ENCODE data around the gene ADGRD1. TPM values are rescaled to one million over a fixed set of nuclear protein-coding genes. Genes with fewer than 3 reads are reported as not detected.

Gene ADGRD1
- polyA plus RNA-seq, 1 of the 3 experiments (the other 2 are of a cell fraction), result not detected

DNA sequence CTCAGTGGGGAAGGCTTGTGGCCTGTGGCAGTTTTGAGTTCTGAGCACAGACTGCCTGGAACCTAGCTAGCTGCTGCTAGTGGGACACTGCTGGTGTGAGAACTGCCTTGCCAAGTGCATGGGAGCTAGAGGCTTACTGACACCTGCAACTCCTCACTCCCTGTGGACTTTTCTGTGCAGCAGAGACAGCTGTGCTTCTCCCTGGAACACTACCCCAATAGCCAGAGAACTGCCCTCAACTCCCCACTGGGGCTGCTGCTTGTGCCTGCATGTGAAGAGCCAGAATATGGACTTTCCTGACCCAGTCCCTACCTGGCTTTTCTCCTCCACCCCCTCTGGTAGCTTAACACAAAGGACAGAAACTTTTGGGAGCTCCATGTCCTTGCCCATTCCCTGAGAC is 222.6 kb downstream of the ADGRD1 start:
- no peaks in the 10 kb centered on the region for H3K9me2 ChIP-seq
- H3K36me3 ChIP-seq (replicated peaks in 1 of 2; ENCODE audit: control insufficient read depth in 1 of 2, insufficient read depth in 2 of 2, low read length in 1 of 2), result no peaks in the 10 kb centered on the region
- H3K4me2 ChIP-seq, result no peak overlapping the region
- no peaks in the 10 kb centered on the region for H4K20me1 ChIP-seq (ENCODE audit: insufficient read depth)
- H3K4me1 ChIP-seq (ENCODE audit: control insufficient read depth in 1 of 2, insufficient read depth in 2 of 2, low read depth in 1 of 2, low read length in 1 of 2), result no peaks in the 10 kb centered on the region
- no peak overlapping the region for H2AFZ ChIP-seq (ENCODE audit: low read depth)
- no peaks in the 10 kb centered on the region for H3F3A ChIP-seq (replicated peaks; ENCODE audit: insufficient read depth)
- H3K27me3 ChIP-seq (ENCODE audit: insufficient read depth), result no peaks in the 10 kb centered on the region
- ChIA-PET POLR2A (no interaction called here), CTCF (interaction anchor here (1.3 to 1.6 kb wide), 3 partner anchors 9 to 71 kb away, joined by 4 read pairs; no protein-coding TSS in a partner anchor)
- H3K4me3 ChIP-seq (ENCODE audit: low read depth in 2 of 2, low read length in 1 of 2), result no peak overlapping the region
- H3K9ac ChIP-seq, result no peak overlapping the region
- H3K27ac ChIP-seq (ENCODE audit: low read depth in 2 of 2, low read length in 1 of 2), result no peak overlapping the region
- no peak for DNase-seq
- peaks cover 5% of the 10 kb centered on the region; the same call in 1 of the 2 replicates for H3K9me3 ChIP-seq
- no peak for TF ChIP-seq NRF1 (IDR thresholded peaks at IDR 0.05; ENCODE audit: low read depth, low read length)
- no peak for TF ChIP-seq TCF12 (IDR thresholded peaks at IDR 0.05)
- TF ChIP-seq, protein P1, sequence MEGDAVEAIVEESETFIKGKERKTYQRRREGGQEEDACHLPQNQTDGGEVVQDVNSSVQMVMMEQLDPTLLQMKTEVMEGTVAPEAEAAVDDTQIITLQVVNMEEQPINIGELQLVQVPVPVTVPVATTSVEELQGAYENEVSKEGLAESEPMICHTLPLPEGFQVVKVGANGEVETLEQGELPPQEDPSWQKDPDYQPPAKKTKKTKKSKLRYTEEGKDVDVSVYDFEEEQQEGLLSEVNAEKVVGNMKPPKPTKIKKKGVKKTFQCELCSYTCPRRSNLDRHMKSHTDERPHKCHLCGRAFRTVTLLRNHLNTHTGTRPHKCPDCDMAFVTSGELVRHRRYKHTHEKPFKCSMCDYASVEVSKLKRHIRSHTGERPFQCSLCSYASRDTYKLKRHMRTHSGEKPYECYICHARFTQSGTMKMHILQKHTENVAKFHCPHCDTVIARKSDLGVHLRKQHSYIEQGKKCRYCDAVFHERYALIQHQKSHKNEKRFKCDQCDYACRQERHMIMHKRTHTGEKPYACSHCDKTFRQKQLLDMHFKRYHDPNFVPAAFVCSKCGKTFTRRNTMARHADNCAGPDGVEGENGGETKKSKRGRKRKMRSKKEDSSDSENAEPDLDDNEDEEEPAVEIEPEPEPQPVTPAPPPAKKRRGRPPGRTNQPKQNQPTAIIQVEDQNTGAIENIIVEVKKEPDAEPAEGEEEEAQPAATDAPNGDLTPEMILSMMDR (IDR thresholded peaks at IDR 0.05), result no peak
- TF ChIP-seq RAD21 (IDR thresholded peaks at IDR 0.05; ENCODE audit: low read length), result no peak
- no peak for TF ChIP-seq YY1 (IDR thresholded peaks at IDR 0.05; ENCODE audit: low read depth)
- H3K79me2 ChIP-seq (ENCODE audit: insufficient read depth), result no peaks in the 10 kb centered on the region

DNA sequence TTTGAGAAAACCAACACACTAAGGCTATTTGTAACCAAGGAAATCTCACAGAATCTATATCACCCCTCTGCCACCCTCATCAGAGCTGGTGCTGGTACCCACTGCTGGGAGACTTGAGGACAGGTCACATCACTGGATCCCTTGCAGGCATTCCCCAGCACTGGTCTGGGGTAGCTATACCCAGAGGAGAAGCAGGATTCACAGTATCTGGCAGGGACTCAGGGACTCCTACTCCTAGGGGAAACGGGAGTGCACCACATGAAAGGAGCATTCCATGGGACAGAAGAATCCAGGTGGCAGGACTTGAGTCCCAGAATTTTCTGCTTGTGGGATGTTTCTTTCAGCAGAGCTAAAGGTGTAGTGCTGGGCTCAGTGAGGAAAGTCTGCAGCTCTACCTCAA is 223.2 kb downstream of the ADGRD1 start:
- H2AFZ ChIP-seq (ENCODE audit: low read depth), result no peak overlapping the region
- no peak overlapping the region for H3K4me2 ChIP-seq
- H3K79me2 ChIP-seq (ENCODE audit: insufficient read depth), result no peaks in the 10 kb centered on the region
- ChIA-PET CTCF (interaction anchor here (1.2 to 1.6 kb wide), 4 partner anchors 9 to 72 kb away, joined by 3 to 4 read pairs (median 4); no protein-coding TSS in a partner anchor), POLR2A (no interaction called here)
- no peaks in the 10 kb centered on the region for H3F3A ChIP-seq (replicated peaks; ENCODE audit: insufficient read depth)
- H3K4me3 ChIP-seq (ENCODE audit: low read depth in 2 of 2, low read length in 1 of 2), result no peak overlapping the region
- TF ChIP-seq EP300 (IDR thresholded peaks at IDR 0.05; ENCODE audit: borderline replicate concordance in 1 of 2, low read depth in 1 of 2, low read length in 1 of 2), result no peak
- TF ChIP-seq ZBTB33 (IDR thresholded peaks at IDR 0.05; ENCODE audit: borderline replicate concordance, low read depth), result no peak
- no peak for TF ChIP-seq TAF1 (IDR thresholded peaks at IDR 0.05; ENCODE audit: borderline replicate concordance, low read depth, low read length)
- TF ChIP-seq MXI1 (IDR thresholded peaks at IDR 0.05; ENCODE audit: low read depth, low read length), result no peak
- no peak for TF ChIP-seq EZH2phosphoT487 (IDR thresholded peaks at IDR 0.05; ENCODE audit: borderline replicate concordance, low read depth)
- no peak for TF ChIP-seq FOXM1 (IDR thresholded peaks at IDR 0.05; ENCODE audit: low read depth)
- TF ChIP-seq, protein P1 (IDR thresholded peaks at IDR 0.05), result no peak
- TF ChIP-seq, protein P2, sequence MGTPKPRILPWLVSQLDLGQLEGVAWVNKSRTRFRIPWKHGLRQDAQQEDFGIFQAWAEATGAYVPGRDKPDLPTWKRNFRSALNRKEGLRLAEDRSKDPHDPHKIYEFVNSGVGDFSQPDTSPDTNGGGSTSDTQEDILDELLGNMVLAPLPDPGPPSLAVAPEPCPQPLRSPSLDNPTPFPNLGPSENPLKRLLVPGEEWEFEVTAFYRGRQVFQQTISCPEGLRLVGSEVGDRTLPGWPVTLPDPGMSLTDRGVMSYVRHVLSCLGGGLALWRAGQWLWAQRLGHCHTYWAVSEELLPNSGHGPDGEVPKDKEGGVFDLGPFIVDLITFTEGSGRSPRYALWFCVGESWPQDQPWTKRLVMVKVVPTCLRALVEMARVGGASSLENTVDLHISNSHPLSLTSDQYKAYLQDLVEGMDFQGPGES (IDR thresholded peaks at IDR 0.05; ENCODE audit: low read depth, low read length), result no peak
- no peak for TF ChIP-seq GABPA (IDR thresholded peaks at IDR 0.05; ENCODE audit: low read depth)
- no peak for TF ChIP-seq POLR2AphosphoS5 (IDR thresholded peaks at IDR 0.05; ENCODE audit: low read depth, low read length)
- TF ChIP-seq NFIC (IDR thresholded peaks at IDR 0.05; ENCODE audit: borderline replicate concordance), result no peak
- no peak for TF ChIP-seq NRF1 (IDR thresholded peaks at IDR 0.05; ENCODE audit: low read depth, low read length)
- TF ChIP-seq RFX5 (IDR thresholded peaks at IDR 0.05; ENCODE audit: low read length), result no peak
- TF ChIP-seq, protein P3, sequence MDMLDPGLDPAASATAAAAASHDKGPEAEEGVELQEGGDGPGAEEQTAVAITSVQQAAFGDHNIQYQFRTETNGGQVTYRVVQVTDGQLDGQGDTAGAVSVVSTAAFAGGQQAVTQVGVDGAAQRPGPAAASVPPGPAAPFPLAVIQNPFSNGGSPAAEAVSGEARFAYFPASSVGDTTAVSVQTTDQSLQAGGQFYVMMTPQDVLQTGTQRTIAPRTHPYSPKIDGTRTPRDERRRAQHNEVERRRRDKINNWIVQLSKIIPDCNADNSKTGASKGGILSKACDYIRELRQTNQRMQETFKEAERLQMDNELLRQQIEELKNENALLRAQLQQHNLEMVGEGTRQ (IDR thresholded peaks at IDR 0.05; ENCODE audit: borderline replicate concordance, low read depth, low read length), result no peak
- no peak for TF ChIP-seq TCF12 (IDR thresholded peaks at IDR 0.05)
- TF ChIP-seq USF1 (IDR thresholded peaks at IDR 0.05; ENCODE audit: borderline replicate concordance, low read depth), result no peak
- TF ChIP-seq FOSL2 (IDR thresholded peaks at IDR 0.05; ENCODE audit: borderline replicate concordance, low read depth), result no peak
- no peaks in the 10 kb centered on the region for H3K4me1 ChIP-seq (ENCODE audit: control insufficient read depth in 1 of 2, insufficient read depth in 2 of 2, low read depth in 1 of 2, low read length in 1 of 2)
- DNase-seq, result no peak
- H3K27me3 ChIP-seq (ENCODE audit: insufficient read depth), result no peaks in the 10 kb centered on the region
- H3K27ac ChIP-seq (ENCODE audit: low read depth in 2 of 2, low read length in 1 of 2), result no peak overlapping the region
- no peaks in the 10 kb centered on the region for H4K20me1 ChIP-seq (ENCODE audit: insufficient read depth)
- no peak overlapping the region for H3K9ac ChIP-seq
- H3K36me3 ChIP-seq (replicated peaks in 1 of 2; ENCODE audit: control insufficient read depth in 1 of 2, insufficient read depth in 2 of 2, low read length in 1 of 2), result no peaks in the 10 kb centered on the region
- WGBS (ENCODE audit: low lambda C conversion rate), result no CpG with 5 or more reads among the region's 1 CpG
- H3K9me3 ChIP-seq, result peaks cover 5% of the 10 kb centered on the region; the same call in 1 of the 2 replicates
- no peaks in the 10 kb centered on the region for H3K9me2 ChIP-seq

Measured in SK-N-SH (cell line).